Neural progenitor cell (in vitro differentiated cells): Measurements from ENCODE around the gene SLCO1B3. TPM values are rescaled to one million over a fixed set of nuclear protein-coding genes. Genes with fewer than 3 reads are reported as not detected.

Experiments used
- DNase-seq: peaks from one replicate; pipeline ENCODE4 v3.0.0-alpha.2; 2016; ENCODE audit warnings: low spot score
- H2AFZ ChIP-seq: fragments of 200-600 bp; sonication (generic); replicated peaks from 2 replicates; pipeline ENCODE4 v1.6.1; 2016; ENCODE audit warnings: antibody characterized with exemption
- H3F3A ChIP-seq: fragments of 200-600 bp; sonication (generic); 2 replicates; pipeline ENCODE4 v1.6.1; 2016; ENCODE audit warnings: antibody characterized with exemption, low read depth
- H3K27ac ChIP-seq: fragments of 200-600 bp; sonication (generic); 2 replicates; pipeline ENCODE4 v1.5.1; 2016; ENCODE audit warnings: mild to moderate bottlenecking
- H3K27me3 ChIP-seq: fragments of 200-600 bp; sonication (generic); 2 replicates; pipeline ENCODE4 v1.6.1; 2016; ENCODE audit warnings: mild to moderate bottlenecking, moderate library complexity
- H3K36me3 ChIP-seq: fragments of 200-600 bp; sonication (generic); 2 replicates; pipeline ENCODE4 v1.5.1; 2016
- H3K4me1 ChIP-seq: fragments of 200-600 bp; sonication (generic); 2 replicates; pipeline ENCODE4 v1.6.1; 2016; ENCODE audit warnings: mixed run types
- H3K4me2 ChIP-seq: fragments of 200-600 bp; sonication (generic); 2 replicates; pipeline ENCODE4 v1.6.1; 2016
- H3K4me3 ChIP-seq: fragments of 200-600 bp; sonication (generic); 2 replicates; pipeline ENCODE4 v1.5.1; 2016
- H3K79me2 ChIP-seq: fragments of 200-600 bp; sonication (generic); 2 replicates; pipeline ENCODE4 v1.6.1; 2016; ENCODE audit warnings: low read depth
- H3K9ac ChIP-seq: fragments of 200-600 bp; sonication (generic); 2 replicates; pipeline ENCODE4 v1.6.1; 2016
- H3K9me3 ChIP-seq: fragments of 200-600 bp; sonication (generic); 2 replicates; pipeline ENCODE4 v1.5.1; 2016; ENCODE audit warnings: low read depth
- H4K20me1 ChIP-seq: fragments of 200-600 bp; sonication (generic); 2 replicates; pipeline ENCODE4 v1.6.1; 2016; ENCODE audit warnings: low read depth
- H3K27ac Mint-ChIP-seq: 3 replicates; pipeline ENCODE4 v1.8.0; 2021; ENCODE audit warnings: mixed read lengths
- H3K27me3 Mint-ChIP-seq: 2 replicates; pipeline ENCODE4 v1.8.0; 2022; ENCODE audit warnings: low read depth, mild to moderate bottlenecking, inconsistent platforms, moderate library complexity, mixed read lengths; ENCODE audit not compliant: insufficient read depth
- H3K36me3 Mint-ChIP-seq: 3 replicates; pipeline ENCODE4 v1.8.0; 2021; ENCODE audit warnings: mixed read lengths
- H3K4me1 Mint-ChIP-seq: 3 replicates; pipeline ENCODE4 v1.8.0; 2021; ENCODE audit warnings: mixed read lengths
- H3K4me3 Mint-ChIP-seq: 3 replicates; pipeline ENCODE4 v1.8.0; 2021; ENCODE audit warnings: mild to moderate bottlenecking, moderate library complexity, mixed read lengths
- H3K9me3 Mint-ChIP-seq: 3 replicates; pipeline ENCODE4 v1.8.0; 2020; ENCODE audit warnings: mixed read lengths
- EZH2 ChIP-seq: fragments of 200-600 bp; sonication (generic); IDR thresholded peaks from 2 replicates; pipeline ENCODE4 v1.6.1; 2017; ENCODE audit warnings: antibody characterized with exemption, mild to moderate bottlenecking, moderate library complexity
- EZH2phosphoT487 ChIP-seq: fragments of 200-600 bp; sonication (generic); IDR thresholded peaks from 2 replicates; pipeline ENCODE4 v1.6.1; 2017; ENCODE audit warnings: antibody characterized with exemption
- total RNA-seq: library from RNA; depleted of rRNA; stranded (reverse); fragments of >200 nt; gene quantifications from 2 replicates; pipeline ENCODE4 v1.2.3, GENCODE V29; 2015; ENCODE audit warnings: low replicate concordance
- TF ChIP-seq, protein P1 (sequence below): fragments of 200-600 bp; sonication (generic); IDR thresholded peaks from 2 replicates; pipeline ENCODE4 v1.5.1; 2017; ENCODE audit warnings: antibody characterized with exemption, mild to moderate bottlenecking

The SLCO1B3 gene
- total RNA-seq, 1 donor from 2014 or later, result not detected

DNA sequence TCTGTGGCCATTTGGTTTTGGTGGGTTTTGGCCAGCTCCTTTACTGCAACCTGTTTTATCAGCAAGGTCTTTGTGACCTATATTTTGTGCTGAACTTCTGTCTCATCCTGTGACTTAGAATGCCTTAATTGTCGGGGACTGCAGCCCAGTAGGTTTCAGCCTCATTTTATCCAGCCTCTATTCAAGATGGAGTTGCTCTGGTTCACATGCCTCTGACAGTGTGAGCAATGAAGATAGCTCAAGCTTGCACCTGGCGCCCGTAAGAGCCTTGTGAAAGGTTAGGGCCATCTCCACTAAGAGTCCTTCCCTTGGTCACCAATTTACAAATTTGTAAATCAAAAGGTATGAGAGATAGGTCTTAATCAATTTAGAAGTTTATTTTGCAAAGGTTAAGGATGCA, 19.4 kb downstream of the SLCO1B3 start:
- Histone ChIP-seq H3K4me1 (no peaks in the 10 kb centered on the region), H3K27me3 (no peaks in the 10 kb centered on the region), H3K36me3 (no peaks in the 10 kb centered on the region), H3F3A (no peaks in the 10 kb centered on the region), H3K27ac (no peak overlapping the region), H3K4me2 (no peak overlapping the region), H3K79me2 (no peaks in the 10 kb centered on the region), H3K9me3 (no peaks in the 10 kb centered on the region), H3K9ac (no peak overlapping the region), H4K20me1 (no peaks in the 10 kb centered on the region), H2AFZ (no peak overlapping the region), H3K4me3 (no peak overlapping the region)
- H3K9me3 Mint-ChIP-seq, result no peaks in the 10 kb centered on the region
- no peak for DNase-seq
- H3K27ac Mint-ChIP-seq, result no peak overlapping the region
- no peaks in the 10 kb centered on the region for H3K4me1 Mint-ChIP-seq
- H3K4me3 Mint-ChIP-seq, result no peak overlapping the region
- no peak for TF ChIP-seq EZH2
- TF ChIP-seq, protein P1, sequence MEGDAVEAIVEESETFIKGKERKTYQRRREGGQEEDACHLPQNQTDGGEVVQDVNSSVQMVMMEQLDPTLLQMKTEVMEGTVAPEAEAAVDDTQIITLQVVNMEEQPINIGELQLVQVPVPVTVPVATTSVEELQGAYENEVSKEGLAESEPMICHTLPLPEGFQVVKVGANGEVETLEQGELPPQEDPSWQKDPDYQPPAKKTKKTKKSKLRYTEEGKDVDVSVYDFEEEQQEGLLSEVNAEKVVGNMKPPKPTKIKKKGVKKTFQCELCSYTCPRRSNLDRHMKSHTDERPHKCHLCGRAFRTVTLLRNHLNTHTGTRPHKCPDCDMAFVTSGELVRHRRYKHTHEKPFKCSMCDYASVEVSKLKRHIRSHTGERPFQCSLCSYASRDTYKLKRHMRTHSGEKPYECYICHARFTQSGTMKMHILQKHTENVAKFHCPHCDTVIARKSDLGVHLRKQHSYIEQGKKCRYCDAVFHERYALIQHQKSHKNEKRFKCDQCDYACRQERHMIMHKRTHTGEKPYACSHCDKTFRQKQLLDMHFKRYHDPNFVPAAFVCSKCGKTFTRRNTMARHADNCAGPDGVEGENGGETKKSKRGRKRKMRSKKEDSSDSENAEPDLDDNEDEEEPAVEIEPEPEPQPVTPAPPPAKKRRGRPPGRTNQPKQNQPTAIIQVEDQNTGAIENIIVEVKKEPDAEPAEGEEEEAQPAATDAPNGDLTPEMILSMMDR, result no peak
- no peak for TF ChIP-seq EZH2phosphoT487
- H3K36me3 Mint-ChIP-seq, result no peaks in the 10 kb centered on the region
- H3K27me3 Mint-ChIP-seq, result no peaks in the 10 kb centered on the region

DNA sequence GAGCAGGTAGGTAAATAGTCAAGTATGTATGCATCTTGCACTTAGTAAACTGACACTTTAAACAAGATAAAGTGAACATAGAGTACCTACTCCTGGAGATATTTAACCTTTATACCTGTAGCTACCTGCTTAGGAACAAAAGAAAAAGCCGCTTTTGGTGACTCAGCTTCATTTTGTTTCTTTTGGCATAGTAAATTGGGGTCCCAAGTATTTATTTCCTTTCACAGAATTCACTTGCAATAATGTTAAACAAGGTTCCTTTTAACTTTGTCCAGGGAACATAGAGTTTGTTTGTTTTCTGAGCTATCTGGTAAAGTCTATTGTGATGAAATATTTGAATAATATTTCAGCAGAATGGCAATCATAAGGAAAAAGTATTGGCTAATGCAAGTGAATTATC, 20.0 kb downstream of the SLCO1B3 start:
- Histone ChIP-seq H3K9ac (no peak overlapping the region), H3K9me3 (no peaks in the 10 kb centered on the region), H2AFZ (no peak overlapping the region), H3K4me1 (no peaks in the 10 kb centered on the region), H3K4me3 (no peak overlapping the region), H4K20me1 (no peaks in the 10 kb centered on the region), H3F3A (no peaks in the 10 kb centered on the region), H3K36me3 (no peaks in the 10 kb centered on the region), H3K4me2 (no peak overlapping the region), H3K27me3 (no peaks in the 10 kb centered on the region), H3K27ac (no peak overlapping the region), H3K79me2 (no peaks in the 10 kb centered on the region)
- Mint-ChIP-seq H3K9me3 (no peaks in the 10 kb centered on the region), H3K4me1 (no peaks in the 10 kb centered on the region), H3K4me3 (no peak overlapping the region), H3K27me3 (no peaks in the 10 kb centered on the region), H3K27ac (no peak overlapping the region), H3K36me3 (no peaks in the 10 kb centered on the region)
- TF ChIP-seq EZH2phosphoT487 (no peak), EZH2 (no peak)
- TF ChIP-seq, protein P1, result no peak
- no peak for DNase-seq

DNA sequence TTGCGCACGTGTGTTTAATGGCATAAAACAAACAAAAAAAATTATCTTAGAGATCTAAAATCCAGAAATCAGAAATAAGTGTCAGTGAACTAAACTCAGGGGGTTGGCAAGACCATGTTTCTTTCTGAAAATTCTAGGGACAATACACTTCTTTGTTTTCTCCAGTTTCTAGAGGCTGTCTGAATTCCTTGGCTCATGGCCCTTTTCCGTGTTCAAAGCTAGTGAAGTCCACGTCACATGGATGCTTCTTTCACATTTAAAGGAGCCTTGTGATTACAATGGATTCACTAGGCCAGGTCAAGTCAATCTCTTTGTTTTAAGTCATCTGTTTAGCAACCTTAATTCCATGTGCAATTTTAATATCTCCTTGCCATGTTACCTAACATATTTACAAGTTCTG, 22.4 kb downstream of the SLCO1B3 start:
- H2AFZ ChIP-seq, result no peak overlapping the region
- H3K79me2 ChIP-seq, result no peaks in the 10 kb centered on the region
- H3K27ac ChIP-seq, result no peak overlapping the region
- no peaks in the 10 kb centered on the region for H3K27me3 ChIP-seq
- H3K4me1 Mint-ChIP-seq, result no peaks in the 10 kb centered on the region
- H3K4me2 ChIP-seq, result no peak overlapping the region
- H3K9me3 ChIP-seq, result no peaks in the 10 kb centered on the region
- no peaks in the 10 kb centered on the region for H3K36me3 ChIP-seq
- H3K4me3 ChIP-seq, result no peak overlapping the region
- DNase-seq, result no peak
- no peaks in the 10 kb centered on the region for H3K27me3 Mint-ChIP-seq
- no peaks in the 10 kb centered on the region for H3K9me3 Mint-ChIP-seq
- H3K9ac ChIP-seq, result no peak overlapping the region
- no peaks in the 10 kb centered on the region for H4K20me1 ChIP-seq
- no peak for TF ChIP-seq EZH2phosphoT487
- no peaks in the 10 kb centered on the region for H3K4me1 ChIP-seq
- H3K36me3 Mint-ChIP-seq, result no peaks in the 10 kb centered on the region
- H3K4me3 Mint-ChIP-seq, result no peak overlapping the region
- no peaks in the 10 kb centered on the region for H3F3A ChIP-seq
- no peak overlapping the region for H3K27ac Mint-ChIP-seq

DNA sequence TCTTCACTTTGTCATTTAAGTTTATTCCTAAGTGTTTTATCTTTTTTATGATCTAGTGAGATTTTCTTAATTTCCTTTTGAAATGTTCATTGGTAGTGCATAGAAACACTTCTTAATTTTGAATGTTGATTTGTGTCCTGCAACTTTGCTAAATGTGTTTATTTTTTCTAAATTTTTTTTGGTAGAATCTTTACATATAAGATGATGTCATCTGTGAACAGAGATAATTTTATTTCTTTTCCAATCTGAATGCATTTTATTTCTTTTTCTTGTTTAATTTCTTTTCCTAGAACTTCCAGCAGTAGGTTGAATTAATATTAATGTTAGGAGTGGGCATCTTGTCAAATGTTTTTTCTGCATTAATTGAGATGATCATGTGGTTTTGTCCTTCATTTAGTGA, 42.1 kb downstream of the SLCO1B3 start:
- no peaks in the 10 kb centered on the region for H3K27me3 Mint-ChIP-seq
- Histone ChIP-seq H3K9me3 (peaks cover 6% of the 10 kb centered on the region), H4K20me1 (no peaks in the 10 kb centered on the region), H3K27ac (no peak overlapping the region), H2AFZ (no peak overlapping the region), H3F3A (no peaks in the 10 kb centered on the region), H3K27me3 (no peaks in the 10 kb centered on the region), H3K36me3 (no peaks in the 10 kb centered on the region), H3K4me1 (no peaks in the 10 kb centered on the region), H3K9ac (no peak overlapping the region), H3K79me2 (no peaks in the 10 kb centered on the region), H3K4me3 (no peak overlapping the region), H3K4me2 (no peak overlapping the region)
- no peak for TF ChIP-seq EZH2
- TF ChIP-seq, protein P1, result no peak
- TF ChIP-seq EZH2phosphoT487, result no peak
- no peak overlapping the region for H3K27ac Mint-ChIP-seq
- H3K4me1 Mint-ChIP-seq, result no peaks in the 10 kb centered on the region
- no peak overlapping the region for H3K4me3 Mint-ChIP-seq
- peaks cover under 1% of the 10 kb centered on the region for H3K9me3 Mint-ChIP-seq
- DNase-seq, result no peak
- H3K36me3 Mint-ChIP-seq, result peaks cover 1% of the 10 kb centered on the region
